Endothelial cell of umbilical vein (primary cell): ENCODE results near the gene PTGES3. TPM values are rescaled to one million over a fixed set of nuclear protein-coding genes. Genes with fewer than 3 reads are reported as not detected.

Source experiments
- BruUV-seq: library from RNA; stranded (reverse); fragments of 400-500 nt; replicated peaks from 2 replicates; lab custom pipeline; 2021; lab: Mats Ljungman, UMichigan
- CTCF ChIA-PET: fragments of 300-600, 350-600 bp; sonication (Branson Sonifier 250); formaldehyde crosslinking; loops from one replicate; lab custom pipeline; 2021; ENCODE audit warnings: antibody characterized with exemption, inconsistent platforms; lab: Charles Lee
- POLR2A ChIA-PET: fragments of 300-600, 350-600 bp; sonication (Branson Sonifier 250); formaldehyde crosslinking; loops from one replicate; lab custom pipeline; 2021; ENCODE audit warnings: antibody characterized with exemption, inconsistent platforms; lab: Charles Lee
- DNase-seq: peaks from one replicate; pipeline ENCODE4 v3.0.0-alpha.2; 2011; ENCODE audit warnings: low read depth, low spot score
- FAIRE-seq: peaks from 2 replicates; lab custom pipeline; 2011; peaks lifted over from hg19 to GRCh38; lab: Jason Lieb, UNC
- H2AFZ ChIP-seq: 2 replicates; pipeline ENCODE4 v1.6.0; 2012; ENCODE audit warnings: low read depth, low read length, control low read depth, inconsistent platforms
- H3K27ac ChIP-seq: 2 replicates; pipeline ENCODE4 v1.5.1; 2011; ENCODE audit warnings: low read depth, mild to moderate bottlenecking, control low read depth, low read length, moderate library complexity; ENCODE audit not compliant: insufficient read depth
- H3K27me3 ChIP-seq, 2 experiments: 2 replicates each; pipeline versions ENCODE4 v1.6.0 to v1.6.1; 2011; ENCODE audit warnings: low read length in 2 of 2, mixed read lengths in 1 of 2; ENCODE audit not compliant: control insufficient read depth in 2 of 2, insufficient read depth in 2 of 2
- H3K36me3 ChIP-seq, 2 experiments: 2 replicates in 1 of 2; 3 replicates in 1 of 2; pipeline ENCODE4 v1.5.1; 2011; ENCODE audit warnings: low read length in 2 of 2, mild to moderate bottlenecking in 1 of 2, moderate library complexity in 1 of 2; ENCODE audit not compliant: control insufficient read depth in 2 of 2, insufficient read depth in 2 of 2; ENCODE audit errors: extremely low read depth in 1 of 2
- H3K4me1 ChIP-seq: 3 replicates; pipeline ENCODE4 v1.5.1; 2011; ENCODE audit warnings: mild to moderate bottlenecking, low read length; ENCODE audit not compliant: control insufficient read depth, insufficient read depth; ENCODE audit errors: extremely low read depth
- H3K4me2 ChIP-seq: 2 replicates; pipeline ENCODE4 v1.6.1; 2011; ENCODE audit warnings: low read length, control low read depth, mixed read lengths; ENCODE audit not compliant: insufficient read depth
- H3K4me3 ChIP-seq, 3 experiments: fragments of 200-600 bp in 1 of 3; sonication (generic), shearing (Covaris generic) in 1 of 3; replicated peaks in 1 of 3; 2 replicates each; pipeline ENCODE4 v1.5.1; 2011 to 2016; ENCODE audit warnings: control low read depth in 3 of 3, low read length in 3 of 3, mild to moderate bottlenecking in 2 of 3, inconsistent platforms in 1 of 3, low read depth in 1 of 3, moderate library complexity in 1 of 3; ENCODE audit not compliant: insufficient read depth in 1 of 3
- H3K79me2 ChIP-seq: 2 replicates; pipeline ENCODE4 v1.6.0; 2012; ENCODE audit warnings: low read length, inconsistent platforms; ENCODE audit not compliant: control insufficient read depth, insufficient read depth
- H3K9ac ChIP-seq: replicated peaks from 2 replicates; pipeline ENCODE3; 2011; ENCODE audit warnings: low read length, control low read depth; ENCODE audit not compliant: insufficient read depth; ENCODE audit errors: extremely low read depth
- H3K9me1 ChIP-seq: replicated peaks from 3 replicates; pipeline ENCODE4 v1.6.0; 2011; ENCODE audit warnings: mild to moderate bottlenecking, low read length; ENCODE audit not compliant: control insufficient read depth, insufficient read depth; ENCODE audit errors: extremely low read depth
- H3K9me3 ChIP-seq: replicated peaks from 2 replicates; pipeline ENCODE4 v1.5.1; 2012; ENCODE audit warnings: low read length, inconsistent platforms; ENCODE audit not compliant: control insufficient read depth, insufficient read depth
- H4K20me1 ChIP-seq: replicated peaks from 2 replicates; pipeline ENCODE3; 2011; ENCODE audit warnings: mild to moderate bottlenecking, low read length; ENCODE audit not compliant: control insufficient read depth, insufficient read depth; ENCODE audit errors: extremely low read depth
- CTCF ChIP-seq, 2 donors: IDR thresholded peaks; 1 replicate in 1 of 2; 2 replicates in 1 of 2; pipeline ENCODE4 v1.5.1; 2011; ENCODE audit warnings: low read length in 2 of 2, mild to moderate bottlenecking in 2 of 2, moderate library complexity in 2 of 2, control low read depth in 1 of 2, inconsistent platforms in 1 of 2, low read depth in 1 of 2; ENCODE audit not compliant: insufficient read depth in 1 of 2; ENCODE audit errors: extremely low read depth in 1 of 2
- EZH2 ChIP-seq: IDR thresholded peaks from 2 replicates; pipeline ENCODE4 v1.6.1; 2012; ENCODE audit warnings: borderline replicate concordance, low read depth, mild to moderate bottlenecking, moderate library complexity, low read length, inconsistent platforms; ENCODE audit not compliant: severe bottlenecking
- FOS ChIP-seq: IDR thresholded peaks from 2 replicates; pipeline ENCODE4 v1.6.1; 2011; ENCODE audit warnings: mild to moderate bottlenecking, low read length, moderate library complexity, borderline replicate concordance; ENCODE audit not compliant: insufficient read depth
- GATA2 ChIP-seq: IDR thresholded peaks from 2 replicates; pipeline ENCODE4 v1.7.0; 2011; ENCODE audit warnings: low read depth, mild to moderate bottlenecking, moderate library complexity, mixed read lengths, low read length; ENCODE audit not compliant: insufficient read length, insufficient read depth
- JUN ChIP-seq: IDR thresholded peaks from 2 replicates; pipeline ENCODE4 v1.6.1; 2011; ENCODE audit warnings: borderline replicate concordance, low read depth; ENCODE audit not compliant: insufficient read length, insufficient read depth
- MAX ChIP-seq: IDR thresholded peaks from 2 replicates; pipeline ENCODE4 v1.6.1; 2011; ENCODE audit not compliant: insufficient read depth, insufficient read length
- MYC ChIP-seq: IDR thresholded peaks from one replicate; pipeline ENCODE4 v1.6.1; 2011; ENCODE audit warnings: mild to moderate bottlenecking, low read depth, low read length
- POLR2A ChIP-seq: IDR thresholded peaks from 2 replicates; pipeline ENCODE4 v1.6.1; 2012; ENCODE audit warnings: low read depth, mild to moderate bottlenecking, control low read depth, low read length
- POLR2AphosphoS5 ChIP-seq: IDR thresholded peaks from 2 replicates; pipeline ENCODE4 v1.6.1; 2012; ENCODE audit warnings: low read depth, mild to moderate bottlenecking, control low read depth, low read length, moderate library complexity; ENCODE audit not compliant: insufficient read depth
- dilution Hi-C: fragments of 300-500 bp; cut with MboI; formaldehyde crosslinking; loops from one replicate; pipeline ENCODE4 v1.15.0; 2019; ENCODE audit warnings: low sequenced_read_pairs; ENCODE audit not compliant: extremely low pct_ligation_motif_present
- intact Hi-C: fragments of 100-400 bp; cut with micrococcal nuclease; formaldehyde crosslinking; loops from one replicate; pipeline ENCODE4 v1.10.0; 2022
- polyA plus RNA-seq, 4 experiments: library from polyadenylated mRNA; depleted of rRNA in 3 of 4; stranded (reverse) in 3 of 4; unstranded in 1 of 4; fragments of >200 nt; gene quantifications; 2 replicates each; pipeline versions ENCODE4 v1.2.1 to v1.2.3, GENCODE V29; 2011 to 2012; ENCODE audit warnings: missing spikeins in 1 of 4
- total RNA-seq: library from RNA; stranded (reverse); gene quantifications from 2 replicates; pipeline ENCODE4 v1.2.3, GENCODE V29; 2021

PTGES3 gene
- total and polyA plus RNA-seq, 2 donors (not counting 3 experiments of a cell fraction or from before 2014, with no cell fraction given) = 48.5 to 278 TPM

GRCh38 chr12:56724701-56724971, 36.6 kb upstream of the PTGES3 start:
- POLR2A ChIA-PET = no interaction called here
- TF ChIP-seq POLR2AphosphoS5 (no peak), JUN (no peak), MYC (no peak), FOS (no peak), MAX (no peak), EZH2 (no peak), CTCF (IDR thresholded peaks at IDR 0.05; ENCODE audit: extremely low read depth in 1 of 2, insufficient read depth in 1 of 2, low read depth in 1 of 2, low read length in 2 of 2) (no peak), GATA2 (no peak), POLR2A (no peak)
- intact Hi-C loops = loop anchor here (2.0 kb wide), 1 partner anchor 88 kb away; no protein-coding TSS in a partner anchor
- Histone ChIP-seq H2AFZ (no peak overlapping the region), H3K27ac (peak overlapping the region; percentile 61), H4K20me1 (peaks cover 9% of the 10 kb centered on the region), H3K36me3 (peaks cover 4 to 9% of the 10 kb centered on the region in 2 experiments), H3K9ac (peak overlapping the region; percentile 90), H3K4me1 (peaks cover 33% of the 10 kb centered on the region), H3K27me3 (no peaks in the 10 kb centered on the region), H3K4me2 (peak overlapping the region; percentile 71), H3K4me3 (peak overlapping the region; percentile 85 to 90 (median 86)), H3K9me1 (no peaks in the 10 kb centered on the region), H3K79me2 (peaks cover 55% of the 10 kb centered on the region), H3K9me3 (no peaks in the 10 kb centered on the region)
- CTCF ChIA-PET = interaction anchor here (0.7 kb wide), 1 partner anchor 88 kb away, joined by 3 read pairs; no protein-coding TSS in a partner anchor
- DNase-seq (no peak), FAIRE-seq (no peak)
- dilution Hi-C loops = no loop called here
- BruUV-seq = TSS peak; percentile 56
